NCI-H510A (cell line): ENCODE data around the gene ODAD3.
"Not testable (repeated sequence)": the region's sequence is repeated elsewhere in the genome, so short reads cannot be mapped to it uniquely, and the experiment has no call there.

Source experiments
- DNase-seq: peaks from one replicate; lab custom pipeline; 2025; lab: John Stamatoyannopoulos, UW

The ODAD3 gene

GRCh38 chr19:11405846-11406643 lies 28.9 kb downstream of the ODAD3 start:
- no peak for DNase-seq

GRCh38 chr19:11404588-11405222 lies 30.2 kb downstream of the ODAD3 start:
- no peak for DNase-seq

- no peak for DNase-seq
These were observed 32.9 kb downstream of the ODAD3 start for GRCh38 chr19:11401808-11402543.

GRCh38 chr19:11400798-11401197 lies 34.1 kb downstream of the ODAD3 start:
- no peak for DNase-seq

GRCh38 chr19:11399667-11400066 lies 35.3 kb downstream of the ODAD3 start:
- no peak for DNase-seq

GRCh38 chr19:11397089-11397610 lies 37.8 kb downstream of the ODAD3 start:
- DNase-seq, result no peak

- DNase-seq, result no peak
These were observed 43.8 kb downstream of the ODAD3 start for GRCh38 chr19:11390933-11391680.

GRCh38 chr19:11390359-11390758 lies 44.6 kb downstream of the ODAD3 start:
- DNase-seq, result no peak

GRCh38 chr19:11387162-11388034 lies 47.5 kb downstream of the ODAD3 start:
- DNase-seq, result no peak

GRCh38 chr19:11384778-11385129 lies 50.2 kb downstream of the ODAD3 start:
- no peak for DNase-seq

GRCh38 chr19:11383706-11384048 lies 51.2 kb downstream of the ODAD3 start:
- DNase-seq, result no peak

- peak; percentile 63 for DNase-seq
These were observed 51.8 kb downstream of the ODAD3 start for GRCh38 chr19:11382898-11383705.

- no peak for DNase-seq
These were observed 54.0 kb downstream of the ODAD3 start for GRCh38 chr19:11380653-11381537.

GRCh38 chr19:11379857-11380350 lies 55.0 kb downstream of the ODAD3 start:
- no peak for DNase-seq

- not testable (repeated sequence) for DNase-seq
These were observed 55.6 kb downstream of the ODAD3 start for GRCh38 chr19:11379269-11379845.

GRCh38 chr19:11378319-11379189 lies 56.4 kb downstream of the ODAD3 start:
- DNase-seq, result peak; percentile 36

- no peak for DNase-seq
These were observed 57.2 kb downstream of the ODAD3 start for GRCh38 chr19:11377756-11378155.

- no peak for DNase-seq
These were observed 57.7 kb downstream of the ODAD3 start for GRCh38 chr19:11377237-11377636.
